Activated T-helper 2 cell treated with anti-CD3 and anti-CD28 coated beads, Interferon-gamma antibody, Interleukin-2, Interleukin-4, amounts not matched to agents 10 μg/mL and 5 μg/mL and 100 μg/mL, durations not matched to agents 14 hours and 24 hours and 36 hours (primary cell): ENCODE results near the gene LTBP1. TPM values are rescaled to one million over a fixed set of nuclear protein-coding genes. Genes with fewer than 3 reads are reported as not detected.

Experiments used
- DNase-seq: peaks from one replicate; pipeline ENCODE4 v3.0.0; 2021; ENCODE audit warnings: low spot score
- H3K27ac Mint-ChIP-seq: one replicate; pipeline ENCODE4 v1.8.0; 2021; ENCODE audit warnings: mixed read lengths
- H3K27me3 Mint-ChIP-seq: one replicate; pipeline ENCODE4 v1.8.0; 2021; ENCODE audit warnings: low read depth, mixed read lengths
- H3K36me3 Mint-ChIP-seq: one replicate; pipeline ENCODE4 v1.8.0; 2021; ENCODE audit warnings: low read depth, mixed read lengths
- H3K4me1 Mint-ChIP-seq: one replicate; pipeline ENCODE4 v1.8.0; 2021; ENCODE audit warnings: low read depth, mixed read lengths
- H3K4me3 Mint-ChIP-seq: one replicate; pipeline ENCODE4 v1.8.0; 2021; ENCODE audit warnings: low read depth, mild to moderate bottlenecking, moderate library complexity, mixed read lengths
- H3K9me3 Mint-ChIP-seq: one replicate; pipeline ENCODE4 v1.8.0; 2021; ENCODE audit warnings: mixed read lengths
- intact Hi-C: fragments of 100-400 bp; cut with micrococcal nuclease; formaldehyde crosslinking; loops from one replicate; pipeline ENCODE4 v1.15.1; 2023
- total RNA-seq: library from RNA; stranded (reverse); gene quantifications from 2 replicates; pipeline ENCODE4 v1.2.3, GENCODE V29; 2022

LTBP1 gene
- total RNA-seq, 1 donor from 2014 or later: 0.82 TPM

DNA sequence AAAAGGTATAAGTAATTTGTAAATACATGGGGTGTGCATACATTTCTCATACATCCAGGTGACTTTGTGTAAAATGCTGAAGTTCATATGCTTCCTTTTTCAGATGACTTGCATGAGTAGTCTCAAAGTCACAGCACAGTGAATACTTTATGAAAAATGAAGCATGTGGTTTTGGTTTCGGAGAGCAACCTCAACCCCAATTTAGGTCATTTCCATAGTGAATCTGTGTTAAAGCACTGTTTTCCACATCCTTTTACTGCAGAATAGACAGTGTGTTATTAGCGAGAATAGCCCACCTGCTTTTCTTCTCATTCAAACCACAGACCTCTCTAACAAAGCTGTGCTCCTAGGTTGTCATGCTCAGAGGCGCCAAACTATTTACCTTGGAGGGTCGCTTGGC, 325.2 kb downstream of the LTBP1 start:
- Mint-ChIP-seq H3K27me3 (peaks cover 39% of the 10 kb centered on the region), H3K36me3 (no peaks in the 10 kb centered on the region), H3K4me1 (peaks cover 14% of the 10 kb centered on the region), H3K4me3 (no peak overlapping the region), H3K27ac (no peak overlapping the region), H3K9me3 (peaks cover 5% of the 10 kb centered on the region)
- intact Hi-C loops: loop anchor here (1.0 to 5.0 kb wide), 4 partner anchors 49 to 325 kb away; partner anchors contain the start of gene LTBP1
- DNase-seq: no peak

DNA sequence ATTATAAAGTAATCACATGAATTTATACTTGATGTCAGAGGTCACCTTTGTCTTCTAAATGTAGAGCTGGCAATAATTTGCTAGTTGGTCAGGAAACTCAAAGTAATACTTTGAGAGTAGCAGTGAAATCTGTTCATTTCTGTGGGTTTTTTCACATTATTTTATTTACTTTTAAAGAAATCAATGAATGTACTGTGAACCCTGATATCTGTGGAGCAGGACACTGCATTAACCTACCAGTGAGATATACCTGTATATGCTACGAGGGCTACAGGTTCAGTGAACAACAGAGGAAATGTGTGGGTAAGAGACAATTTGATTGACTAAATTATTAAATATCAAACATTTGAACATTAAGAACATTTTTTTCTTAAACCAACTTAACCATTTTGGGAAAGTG, 326.7 kb downstream of the LTBP1 start:
- H3K27me3 Mint-ChIP-seq: peaks cover 43% of the 10 kb centered on the region
- H3K27ac Mint-ChIP-seq: no peak overlapping the region
- H3K4me3 Mint-ChIP-seq: no peak overlapping the region
- no peaks in the 10 kb centered on the region for H3K36me3 Mint-ChIP-seq
- H3K9me3 Mint-ChIP-seq: no peaks in the 10 kb centered on the region
- no peak for DNase-seq
- intact Hi-C loops: loop anchor here (5.0 kb wide), 3 partner anchors 51 to 326 kb away; partner anchors contain the start of gene LTBP1
- peaks cover 14% of the 10 kb centered on the region for H3K4me1 Mint-ChIP-seq

DNA sequence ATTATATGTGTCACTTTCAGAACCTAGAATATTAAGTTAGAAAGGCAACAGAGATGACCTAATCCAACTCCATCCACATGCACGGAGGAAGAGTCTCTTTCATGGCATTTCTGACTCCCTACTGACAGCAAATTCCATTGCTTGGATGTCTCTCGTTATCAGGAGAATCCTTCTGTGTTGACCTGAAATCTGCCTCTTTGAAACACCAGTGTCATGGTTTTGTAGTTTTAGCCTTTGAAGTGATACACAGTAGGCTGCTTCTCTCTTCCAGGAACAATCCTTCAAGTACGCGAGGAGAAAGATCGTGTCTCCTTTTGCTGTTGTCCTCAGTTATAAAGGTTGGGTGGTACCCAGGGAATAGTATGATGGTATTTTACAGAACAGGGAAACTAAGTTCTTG, 327.8 kb downstream of the LTBP1 start:
- Mint-ChIP-seq H3K4me1 (peaks cover 14% of the 10 kb centered on the region), H3K4me3 (no peak overlapping the region), H3K27ac (no peak overlapping the region), H3K36me3 (no peaks in the 10 kb centered on the region), H3K9me3 (no peaks in the 10 kb centered on the region), H3K27me3 (peaks cover 34% of the 10 kb centered on the region)
- no peak for DNase-seq
- intact Hi-C loops: loop anchor here (5.0 kb wide), 3 partner anchors 52 to 327 kb away; partner anchors contain the start of gene LTBP1

DNA sequence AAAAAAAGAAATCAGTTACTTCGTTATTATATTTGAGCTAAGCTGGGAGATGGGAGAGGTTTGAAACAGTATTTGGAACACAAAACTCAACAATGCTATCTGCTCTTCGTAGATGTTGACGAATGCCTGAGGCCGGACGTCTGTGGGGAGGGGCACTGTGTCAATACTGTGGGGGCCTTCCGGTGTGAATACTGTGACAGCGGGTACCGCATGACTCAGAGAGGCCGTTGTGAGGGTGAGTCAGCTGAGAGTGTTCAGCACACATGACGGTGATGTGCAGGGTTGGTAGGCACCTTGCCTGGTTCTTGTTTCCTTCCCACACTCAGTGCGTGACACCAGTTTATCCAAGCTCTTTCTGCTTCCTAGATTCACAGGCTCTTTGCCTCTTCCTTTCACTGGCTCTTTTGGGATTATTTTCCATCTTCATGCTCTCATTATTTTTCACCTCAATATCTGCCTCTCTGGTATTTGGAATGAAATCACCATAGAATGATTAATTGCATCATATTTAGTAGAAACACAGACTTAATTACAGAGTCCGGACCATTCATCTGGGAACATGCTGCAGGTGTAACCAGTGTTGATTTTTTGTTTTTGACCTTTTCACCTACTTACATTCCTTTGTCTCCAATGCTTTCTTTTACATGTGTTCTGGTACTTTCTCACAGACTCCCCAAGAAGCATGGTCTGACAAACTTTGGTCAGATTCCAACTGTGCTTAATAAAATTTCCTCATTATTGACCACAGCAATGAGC, 329.1 kb downstream of the LTBP1 start:
- intact Hi-C loops: no loop called here
- Mint-ChIP-seq H3K9me3 (no peaks in the 10 kb centered on the region), H3K36me3 (no peaks in the 10 kb centered on the region), H3K27me3 (peaks cover 37% of the 10 kb centered on the region), H3K4me1 (peaks cover 14% of the 10 kb centered on the region), H3K4me3 (no peak overlapping the region), H3K27ac (no peak overlapping the region)
- DNase-seq: no peak

- Mint-ChIP-seq H3K4me3 (no peak overlapping the region), H3K36me3 (no peaks in the 10 kb centered on the region), H3K9me3 (no peaks in the 10 kb centered on the region), H3K27ac (no peak overlapping the region), H3K4me1 (peaks cover 6% of the 10 kb centered on the region), H3K27me3 (peaks cover 37% of the 10 kb centered on the region)
- DNase-seq: no peak
- intact Hi-C loops: no loop called here
These were observed 330.3 kb downstream of the LTBP1 start for GRCh38 chr2:33277002-33277426.

DNA sequence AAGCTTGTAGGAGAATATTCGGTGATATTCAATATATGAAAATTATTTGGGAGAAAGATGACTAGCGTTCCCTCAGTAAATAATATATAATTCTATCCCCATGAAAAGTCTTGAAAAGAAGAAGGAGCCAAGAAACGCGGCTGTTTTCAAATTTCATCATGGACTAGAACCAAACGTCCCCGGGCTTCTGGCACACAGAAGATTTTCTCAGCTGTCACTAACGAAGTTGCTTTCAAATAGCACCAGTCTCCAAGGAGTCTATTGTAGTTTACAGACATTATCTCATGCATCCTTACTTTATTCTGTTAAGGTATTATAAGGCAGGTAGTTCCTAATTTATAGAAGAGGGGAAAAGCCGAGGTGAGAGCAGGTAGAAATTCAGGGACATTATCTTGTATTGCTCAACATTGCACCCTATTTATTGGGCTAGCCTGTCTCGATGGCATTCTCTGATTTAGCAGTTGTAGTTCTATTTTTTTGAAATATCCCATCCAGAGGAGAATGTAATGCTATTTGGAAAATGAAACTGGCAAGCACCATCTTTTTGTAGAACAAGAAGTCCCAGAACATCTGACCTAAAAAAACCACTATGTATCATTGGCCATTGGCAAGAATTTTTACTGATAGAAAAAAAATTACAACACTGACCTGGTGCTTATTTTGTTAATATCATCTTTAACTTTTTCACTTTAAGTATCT, 331.6 kb downstream of the LTBP1 start:
- H3K27me3 Mint-ChIP-seq: peaks cover 30% of the 10 kb centered on the region
- intact Hi-C loops: no loop called here
- H3K36me3 Mint-ChIP-seq: no peaks in the 10 kb centered on the region
- DNase-seq: no peak
- no peaks in the 10 kb centered on the region for H3K9me3 Mint-ChIP-seq
- no peaks in the 10 kb centered on the region for H3K4me1 Mint-ChIP-seq
- no peak overlapping the region for H3K27ac Mint-ChIP-seq
- no peak overlapping the region for H3K4me3 Mint-ChIP-seq

- Mint-ChIP-seq H3K4me1 (no peaks in the 10 kb centered on the region), H3K4me3 (no peak overlapping the region), H3K9me3 (no peaks in the 10 kb centered on the region), H3K27me3 (peaks cover 10% of the 10 kb centered on the region), H3K36me3 (no peaks in the 10 kb centered on the region), H3K27ac (no peak overlapping the region)
- DNase-seq: no peak
- intact Hi-C loops: no loop called here
These were observed 337.5 kb downstream of the LTBP1 start for GRCh38 chr2:33284287-33284686.

- Mint-ChIP-seq H3K4me1 (no peaks in the 10 kb centered on the region), H3K27me3 (peaks cover 21% of the 10 kb centered on the region), H3K36me3 (no peaks in the 10 kb centered on the region), H3K27ac (no peak overlapping the region), H3K4me3 (no peak overlapping the region), H3K9me3 (no peaks in the 10 kb centered on the region)
- DNase-seq: no peak
- intact Hi-C loops: no loop called here
These were observed 340.8 kb downstream of the LTBP1 start for GRCh38 chr2:33287507-33288005.

DNA sequence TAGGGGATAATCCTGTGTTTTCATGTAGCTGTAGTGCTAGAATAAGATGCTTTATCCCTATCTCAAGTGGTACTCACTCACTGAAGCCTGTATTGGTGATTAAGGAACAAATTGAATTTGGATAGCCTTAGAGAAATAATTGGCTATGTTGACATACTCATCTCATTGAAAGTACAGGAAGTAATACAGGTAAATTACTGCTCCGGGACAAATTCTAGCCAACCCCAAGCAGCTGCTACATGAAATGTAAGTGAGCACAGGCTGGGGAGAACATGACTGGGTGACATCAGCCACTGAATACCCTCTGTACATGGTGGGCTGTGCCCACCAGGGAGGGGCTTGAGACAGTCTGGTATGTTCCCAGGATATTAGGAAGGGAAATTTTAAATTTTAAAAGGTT, 341.3 kb downstream of the LTBP1 start:
- H3K36me3 Mint-ChIP-seq: no peaks in the 10 kb centered on the region
- H3K4me3 Mint-ChIP-seq: no peak overlapping the region
- no peak for DNase-seq
- no peaks in the 10 kb centered on the region for H3K4me1 Mint-ChIP-seq
- no peaks in the 10 kb centered on the region for H3K9me3 Mint-ChIP-seq
- peaks cover 25% of the 10 kb centered on the region for H3K27me3 Mint-ChIP-seq
- H3K27ac Mint-ChIP-seq: no peak overlapping the region
- intact Hi-C loops: no loop called here

- no peak overlapping the region for H3K4me3 Mint-ChIP-seq
These were observed 343.2 kb downstream of the LTBP1 start for GRCh38 chr2:33289961-33290360.

GRCh38 chr2:33291278-33292013, 344.7 kb downstream of the LTBP1 start:
- Mint-ChIP-seq H3K36me3 (no peaks in the 10 kb centered on the region), H3K9me3 (no peaks in the 10 kb centered on the region), H3K27ac (no peak overlapping the region), H3K27me3 (peaks cover 24% of the 10 kb centered on the region), H3K4me1 (no peaks in the 10 kb centered on the region), H3K4me3 (no peak overlapping the region)
- DNase-seq: no peak
- intact Hi-C loops: no loop called here

More at GRCh38 chr2:33289961-33290360, 343.2 kb downstream of the LTBP1 start:
- Mint-ChIP-seq H3K4me1 (no peaks in the 10 kb centered on the region), H3K27ac (no peak overlapping the region), H3K9me3 (no peaks in the 10 kb centered on the region), H3K27me3 (peaks cover 26% of the 10 kb centered on the region), H3K36me3 (no peaks in the 10 kb centered on the region)
- no peak for DNase-seq
- intact Hi-C loops: no loop called here

DNA sequence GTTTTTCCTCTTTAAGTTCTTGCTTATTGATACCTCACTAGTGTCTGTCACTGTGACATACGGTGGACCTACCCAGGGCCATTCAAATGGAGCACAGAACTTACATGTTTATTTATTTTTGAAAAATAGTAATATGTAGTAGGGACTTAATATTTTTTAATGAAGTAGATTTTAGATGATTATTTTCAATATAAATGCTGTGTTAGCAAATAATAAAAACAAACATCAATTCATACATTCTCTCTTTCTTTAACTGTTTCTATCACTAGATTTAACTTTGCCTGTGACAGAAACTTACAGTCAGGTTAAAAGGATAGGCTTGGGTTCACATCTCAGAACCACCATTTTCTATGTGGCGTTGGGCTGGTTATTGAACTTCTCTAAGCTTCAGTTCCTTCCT, 345.3 kb downstream of the LTBP1 start:
- Mint-ChIP-seq H3K4me3 (no peak overlapping the region), H3K4me1 (no peaks in the 10 kb centered on the region), H3K27ac (no peak overlapping the region), H3K9me3 (no peaks in the 10 kb centered on the region), H3K27me3 (peaks cover 24% of the 10 kb centered on the region), H3K36me3 (no peaks in the 10 kb centered on the region)
- intact Hi-C loops: no loop called here
- no peak for DNase-seq
